ENCODE measurements around the gene ATP11C.
"Not testable (repeated sequence)": the region's sequence is repeated elsewhere in the genome, so short reads cannot be mapped to it uniquely, and the experiment has no call there.

The ATP11C gene

GRCh38 chrX:139851730-139852129 lies 81.1 kb downstream of the ATP11C start:
- DNase-seq: no peak

GRCh38 chrX:139850968-139851367 lies 81.9 kb downstream of the ATP11C start:
- DNase-seq: no peak

- no peak for DNase-seq
Measured at GRCh38 chrX:139844884-139845283, 88.0 kb downstream of the ATP11C start.

- no peak for DNase-seq
Measured at GRCh38 chrX:139844163-139844562, 88.7 kb downstream of the ATP11C start.

- no peak for DNase-seq
Measured at GRCh38 chrX:139842326-139843185, 90.3 kb downstream of the ATP11C start.

GRCh38 chrX:139836335-139836734 lies 96.5 kb downstream of the ATP11C start:
- DNase-seq: not testable (repeated sequence)

- DNase-seq: no peak
Measured at GRCh38 chrX:139834879-139835278, 98.0 kb downstream of the ATP11C start.

- DNase-seq: no peak
Measured at GRCh38 chrX:139832718-139833309, 100.0 kb downstream of the ATP11C start.

- no peak for DNase-seq
Measured at GRCh38 chrX:139831675-139832456, 101.0 kb downstream of the ATP11C start.

- DNase-seq: no peak
Measured at GRCh38 chrX:139831017-139831416, 101.8 kb downstream of the ATP11C start.

GRCh38 chrX:139828830-139829229 lies 104.0 kb downstream of the ATP11C start:
- DNase-seq: no peak

- DNase-seq: no peak
Measured at GRCh38 chrX:139828033-139828432, 104.8 kb downstream of the ATP11C start.

GRCh38 chrX:139826065-139827044 lies 106.5 kb downstream of the ATP11C start:
- no peak for DNase-seq

GRCh38 chrX:139825618-139826017 lies 107.2 kb downstream of the ATP11C start:
- DNase-seq: no peak

- DNase-seq: no peak
Measured at GRCh38 chrX:139823806-139824205, 109.0 kb downstream of the ATP11C start.

- no peak for DNase-seq
Measured at GRCh38 chrX:139820358-139820984, 112.4 kb downstream of the ATP11C start.

GRCh38 chrX:139816204-139816603 lies 116.6 kb downstream of the ATP11C start:
- DNase-seq: no peak

GRCh38 chrX:139815771-139816170 lies 117.1 kb downstream of the ATP11C start:
- DNase-seq: no peak

- no peak for DNase-seq
Measured at GRCh38 chrX:139811942-139812629, 120.8 kb downstream of the ATP11C start.

GRCh38 chrX:139804482-139804881 lies 128.4 kb downstream of the ATP11C start:
- no peak for DNase-seq

- DNase-seq: no peak
Measured at GRCh38 chrX:139803224-139803623, 129.6 kb downstream of the ATP11C start.
